NCI-H2107 treated with DMSO at 0.1 percent for 48 hours (cell line): ENCODE measurements around the gene FANCL.
"Not testable (repeated sequence)": the region's sequence is repeated elsewhere in the genome, so short reads cannot be mapped to it uniquely, and the experiment has no call there.

Experiments
- DNase-seq: peaks from one replicate; lab custom pipeline; 2025; ENCODE audit not compliant: unreplicated experiment; lab: John Stamatoyannopoulos, UW

The FANCL gene

DNA sequence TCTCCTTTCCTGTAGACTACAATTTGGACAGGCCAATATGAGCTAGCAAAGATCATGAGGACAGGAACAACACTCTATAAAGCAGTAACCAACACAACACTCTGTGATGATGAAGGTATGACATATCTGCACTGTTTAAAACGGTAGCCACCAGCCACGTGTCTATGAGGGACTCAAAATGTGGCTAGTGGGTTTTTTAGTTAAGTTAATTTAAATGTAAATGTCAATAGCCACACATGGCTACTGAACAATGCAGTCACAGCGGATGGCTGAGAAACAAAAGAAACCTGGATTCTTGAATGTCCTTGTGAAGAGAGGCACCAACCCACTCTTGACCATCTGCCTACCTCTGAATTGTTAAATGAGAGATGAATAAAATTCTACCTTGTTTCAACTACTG, 33.9 kb downstream of the FANCL start:
- DNase-seq, result no peak

DNA sequence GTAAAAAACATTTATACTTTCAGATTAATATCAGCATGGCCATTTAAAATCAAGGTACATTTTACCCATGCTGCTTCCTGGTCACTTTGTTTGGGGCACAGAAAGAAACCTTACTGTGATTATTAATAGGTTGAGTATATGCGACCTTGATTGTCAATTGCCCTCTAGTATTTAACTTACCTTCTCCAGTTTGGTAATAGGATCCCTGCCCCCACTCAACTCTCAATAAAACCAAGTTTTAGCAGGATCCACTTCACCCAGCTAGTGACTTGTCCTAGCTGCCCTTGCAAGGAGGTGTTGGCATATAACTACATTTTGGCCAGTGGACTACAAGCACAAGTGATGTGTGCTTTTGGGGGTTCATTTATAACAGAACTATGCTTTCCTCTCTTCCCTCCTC, 34.3 kb downstream of the FANCL start:
- no peak for DNase-seq

GRCh38 chr2:58204195-58204959, 36.7 kb downstream of the FANCL start:
- no peak for DNase-seq

DNA sequence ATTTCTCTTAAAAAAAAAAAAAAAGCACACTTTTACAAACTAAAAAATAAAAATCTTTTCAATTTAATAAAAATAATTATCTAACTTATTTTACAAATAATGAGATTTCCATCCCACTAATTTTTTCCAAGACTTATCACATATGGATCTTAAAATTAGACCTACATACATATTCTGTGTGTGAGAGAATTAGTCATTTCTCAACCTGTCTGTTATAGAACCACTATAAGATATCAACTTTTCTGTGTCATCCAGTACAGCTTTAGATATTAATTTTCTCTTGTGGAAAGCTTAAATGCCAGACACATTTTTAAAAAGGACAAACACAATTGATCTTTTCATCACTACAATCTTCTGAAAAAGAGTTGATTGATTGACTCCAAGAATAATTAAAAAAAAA, 38.1 kb downstream of the FANCL start:
- no peak for DNase-seq

- no peak for DNase-seq
Measured at GRCh38 chr2:58202404-58202803, 38.7 kb downstream of the FANCL start.

DNA sequence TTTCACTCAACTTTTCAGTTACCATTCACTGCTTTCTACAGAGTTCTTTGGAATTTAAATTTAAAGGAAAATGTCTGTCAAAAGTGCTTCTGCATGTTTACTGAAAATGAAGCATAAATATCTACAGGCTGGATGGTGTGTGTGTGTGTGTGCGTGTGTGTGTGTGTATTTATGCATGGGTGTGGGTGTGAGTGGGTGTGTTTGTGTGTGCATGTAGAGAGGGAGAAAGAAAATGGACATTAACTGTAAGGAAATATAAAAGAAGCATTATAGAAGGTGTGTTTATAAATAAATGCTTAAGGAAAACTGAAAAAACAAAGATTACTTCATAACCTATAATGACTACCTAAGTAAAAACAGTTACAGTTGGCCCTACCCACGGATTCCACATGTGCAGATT, 43.2 kb downstream of the FANCL start:
- no peak for DNase-seq

GRCh38 chr2:58195662-58196061, 45.5 kb downstream of the FANCL start:
- no peak for DNase-seq

- no peak for DNase-seq
Measured at GRCh38 chr2:58194458-58194857, 46.7 kb downstream of the FANCL start.

DNA sequence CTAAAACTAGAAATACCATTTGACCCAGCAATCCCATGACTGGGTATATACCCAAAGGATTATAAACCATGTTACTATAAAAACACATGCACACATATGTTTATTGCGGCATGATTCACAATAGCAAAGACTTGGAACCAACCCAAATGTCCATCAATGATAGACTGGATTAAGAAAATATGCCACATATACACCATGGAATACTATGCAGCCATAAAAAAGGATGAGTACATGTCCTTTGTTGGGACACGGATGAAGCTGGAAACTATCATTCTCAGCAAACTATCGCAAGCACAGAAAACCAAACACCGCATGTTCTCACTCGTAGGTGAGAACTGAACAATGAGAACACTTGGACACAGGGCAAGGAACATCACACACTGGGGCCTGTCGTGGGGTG, 54.1 kb downstream of the FANCL start:
- not testable (repeated sequence) for DNase-seq

- no peak for DNase-seq
Measured at GRCh38 chr2:58186501-58186900, 54.6 kb downstream of the FANCL start.

GRCh38 chr2:58182527-58182926, 58.6 kb downstream of the FANCL start:
- DNase-seq, result no peak

- no peak for DNase-seq
Measured at GRCh38 chr2:58180635-58181034, 60.5 kb downstream of the FANCL start.

- DNase-seq, result not testable (repeated sequence)
Measured at GRCh38 chr2:58180175-58180574, 61.0 kb downstream of the FANCL start.

DNA sequence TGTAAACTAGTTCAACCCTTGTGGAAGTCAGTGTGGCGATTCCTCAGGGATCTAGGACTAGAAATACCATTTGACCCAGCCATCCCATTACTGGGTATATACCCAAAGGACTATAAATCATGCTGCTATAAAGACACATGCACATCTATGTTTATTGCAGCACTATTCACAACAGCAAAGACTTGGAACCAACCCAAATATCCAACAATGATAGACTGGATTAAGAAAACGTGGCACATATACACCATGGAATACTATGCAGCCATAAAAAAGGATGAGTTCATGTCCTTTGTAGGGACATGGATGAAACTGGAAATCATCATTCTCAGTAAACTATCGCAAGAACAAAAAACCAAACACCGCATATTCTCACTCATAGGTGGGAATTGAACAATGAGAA, 63.9 kb downstream of the FANCL start:
- DNase-seq, result not testable (repeated sequence)

DNA sequence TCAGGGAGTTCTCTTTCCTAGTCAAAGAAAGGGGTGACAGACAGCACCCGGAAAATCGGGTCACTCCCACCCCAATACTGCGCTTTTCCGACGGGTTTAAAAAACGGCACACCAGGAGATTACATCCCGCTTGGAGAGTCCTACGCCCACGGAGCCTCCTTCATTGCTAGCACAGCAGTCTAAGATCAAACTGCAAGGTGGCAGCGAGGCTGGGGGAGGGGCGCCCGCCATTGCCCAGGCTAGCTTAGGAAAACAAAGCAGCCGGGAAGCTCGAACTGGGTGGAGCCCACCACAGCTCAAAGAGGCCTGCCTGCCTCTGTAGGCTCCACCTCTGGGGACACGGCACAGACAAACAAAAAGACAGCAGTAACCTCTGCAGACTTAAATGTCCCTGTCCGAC, 69.3 kb downstream of the FANCL start:
- DNase-seq, result not testable (repeated sequence)

- DNase-seq, result not testable (repeated sequence)
Measured at GRCh38 chr2:58170334-58170933, 70.7 kb downstream of the FANCL start.

DNA sequence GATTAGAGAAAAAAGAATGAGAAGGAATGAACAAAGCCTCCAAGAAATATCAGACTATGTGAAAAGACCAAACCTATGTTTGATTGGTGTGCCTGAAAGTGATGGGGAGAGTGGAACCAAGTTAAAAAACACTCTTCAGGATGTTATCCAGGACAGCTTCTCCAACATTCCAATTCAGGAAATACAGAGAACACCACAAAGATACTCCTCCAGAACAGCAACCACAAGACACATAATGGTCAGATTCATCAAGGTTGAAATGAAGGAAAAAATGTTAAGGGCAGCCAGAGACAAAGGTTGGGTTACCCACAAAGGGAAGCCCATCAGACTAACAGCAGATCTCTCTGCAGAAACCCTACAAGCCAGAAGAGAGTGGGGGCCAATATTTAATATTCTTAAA, 71.3 kb downstream of the FANCL start:
- not testable (repeated sequence) for DNase-seq

DNA sequence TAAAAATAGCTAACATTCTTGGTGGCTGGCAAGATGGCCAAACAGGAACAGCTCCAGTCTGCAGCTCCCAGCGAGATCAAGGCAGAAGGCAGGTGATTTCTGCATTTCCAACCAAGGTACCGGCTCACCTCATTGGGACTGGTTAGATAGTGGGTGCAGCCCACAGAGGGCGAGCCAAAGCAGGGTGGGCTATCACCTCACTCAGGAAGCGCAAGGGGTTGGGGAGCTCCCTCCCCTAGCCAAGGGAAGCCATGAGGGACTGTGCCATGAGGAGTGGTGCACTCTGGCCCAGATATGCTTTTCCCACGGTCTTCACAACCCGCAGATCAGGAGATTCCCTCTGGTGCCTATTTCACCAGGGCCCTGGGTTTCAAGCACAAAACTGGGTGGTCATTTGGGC, 73.0 kb downstream of the FANCL start:
- not testable (repeated sequence) for DNase-seq

- DNase-seq, result no peak
Measured at GRCh38 chr2:58163913-58164312, 77.2 kb downstream of the FANCL start.

DNA sequence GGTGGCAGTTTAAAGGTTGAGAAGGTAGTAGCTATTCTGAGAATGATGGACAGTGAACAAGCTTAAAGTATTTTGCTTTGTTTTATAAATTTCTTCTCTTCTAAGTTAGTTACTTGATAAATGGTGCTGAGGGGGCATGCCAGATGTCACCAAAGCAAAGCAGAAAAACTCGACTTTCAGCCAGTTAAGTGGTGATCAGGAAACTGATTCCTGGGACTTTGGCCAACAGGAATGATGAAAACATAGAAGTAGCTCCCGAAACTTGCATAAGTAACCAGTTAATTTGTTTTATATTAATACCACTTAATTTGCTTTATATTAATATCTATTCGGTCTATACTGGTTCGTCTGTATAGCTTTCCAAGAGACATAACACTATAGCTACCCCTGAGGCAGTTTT, 82.6 kb downstream of the FANCL start:
- no peak for DNase-seq

GRCh38 chr2:58157754-58158153, 83.4 kb downstream of the FANCL start:
- DNase-seq, result no peak

DNA sequence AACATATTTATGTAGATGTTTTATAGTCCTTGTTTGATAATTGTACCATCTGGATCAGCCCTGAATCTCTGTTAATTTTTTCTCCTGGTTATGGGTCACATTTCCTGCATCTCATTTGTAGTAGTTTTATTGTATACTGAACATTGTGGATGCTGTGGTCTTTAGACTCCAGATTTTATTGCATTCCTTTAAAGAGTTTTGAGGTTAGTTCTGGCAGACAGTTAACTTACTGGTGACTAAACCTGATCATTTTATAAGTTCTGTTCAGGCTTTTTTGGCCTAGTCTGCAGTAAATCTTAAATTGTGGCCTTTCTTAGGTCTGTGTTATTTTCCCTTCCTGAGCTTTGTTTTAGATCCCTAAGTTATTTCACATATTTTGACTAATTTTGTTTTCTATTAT, 84.3 kb downstream of the FANCL start:
- DNase-seq, result no peak
